CD1c-positive myeloid dendritic cell (primary cell): ENCODE measurements around the gene ZBTB7B.
A peak's percentile ranks its signal among the peaks of the same experiment; 100 is the strongest.

Experiments
- DNase-seq: peaks from one replicate; pipeline ENCODE4 v3.0.0-alpha.2; 2016; ENCODE audit errors: extremely low spot score

The ZBTB7B gene

GRCh38 chr1:155017041-155017945 lies 14.7 kb downstream of the ZBTB7B start:
- DNase-seq = peak; percentile 86

- DNase-seq = no peak
These were observed 15.3 kb downstream of the ZBTB7B start for GRCh38 chr1:155017946-155018316.

- peak; percentile 11 for DNase-seq
These were observed 16.2 kb downstream of the ZBTB7B start for GRCh38 chr1:155018617-155019348.

GRCh38 chr1:155019377-155020245 lies 17.0 kb downstream of the ZBTB7B start:
- DNase-seq = no peak

GRCh38 chr1:155022136-155022926 lies 19.7 kb downstream of the ZBTB7B start:
- DNase-seq = no peak

GRCh38 chr1:155022927-155023236 lies 20.3 kb downstream of the ZBTB7B start:
- DNase-seq = peak; percentile 38

- DNase-seq = no peak
These were observed 21.0 kb downstream of the ZBTB7B start for GRCh38 chr1:155023627-155024026.

GRCh38 chr1:155024315-155024714 lies 21.7 kb downstream of the ZBTB7B start:
- DNase-seq = no peak

- DNase-seq = no peak
These were observed 23.6 kb downstream of the ZBTB7B start for GRCh38 chr1:155026154-155026553.

GRCh38 chr1:155026588-155026987 lies 24.0 kb downstream of the ZBTB7B start:
- DNase-seq = no peak

GRCh38 chr1:155029513-155030242 lies 27.1 kb downstream of the ZBTB7B start:
- DNase-seq = no peak

- DNase-seq = no peak
These were observed 27.7 kb downstream of the ZBTB7B start for GRCh38 chr1:155030243-155030795.

GRCh38 chr1:155030899-155031298 lies 28.3 kb downstream of the ZBTB7B start:
- DNase-seq = no peak

- no peak for DNase-seq
These were observed 30.3 kb downstream of the ZBTB7B start for GRCh38 chr1:155032886-155033285.

GRCh38 chr1:155033524-155033923 lies 30.9 kb downstream of the ZBTB7B start, which contains the start of the genes DCST1 and DCST2:
Gene DCST1 (plus strand): TSS chr1:155033824. CDS start chr1:155034037, 213 bp downstream.
Gene DCST2 (minus strand): TSS chr1:155033781. CDS start chr1:155033701, 80 bp downstream.
- DNase-seq = no peak

- DNase-seq = no peak
These were observed 32.0 kb downstream of the ZBTB7B start for GRCh38 chr1:155034318-155035208.

GRCh38 chr1:155035936-155036335 lies 33.3 kb downstream of the ZBTB7B start:
- peak; percentile 64 for DNase-seq

- DNase-seq = no peak
These were observed 34.4 kb downstream of the ZBTB7B start for GRCh38 chr1:155037043-155037442.

GRCh38 chr1:155037851-155038441 lies 35.3 kb downstream of the ZBTB7B start:
- DNase-seq = no peak
